GM21737 (cell line): ENCODE data around the gene CABLES1.
"Not testable (repeated sequence)": the region's sequence is repeated elsewhere in the genome, so short reads cannot be mapped to it uniquely, and the experiment has no call there.

Experiments used
- ATAC-seq: cut with Tn5 transposase; IDR thresholded peaks from one replicate; pipeline ENCODE4 v1.9.1; 2021; ENCODE audit warnings: mild to moderate bottlenecking, moderate library complexity; ENCODE audit not compliant: unreplicated experiment

CABLES1 gene

DNA sequence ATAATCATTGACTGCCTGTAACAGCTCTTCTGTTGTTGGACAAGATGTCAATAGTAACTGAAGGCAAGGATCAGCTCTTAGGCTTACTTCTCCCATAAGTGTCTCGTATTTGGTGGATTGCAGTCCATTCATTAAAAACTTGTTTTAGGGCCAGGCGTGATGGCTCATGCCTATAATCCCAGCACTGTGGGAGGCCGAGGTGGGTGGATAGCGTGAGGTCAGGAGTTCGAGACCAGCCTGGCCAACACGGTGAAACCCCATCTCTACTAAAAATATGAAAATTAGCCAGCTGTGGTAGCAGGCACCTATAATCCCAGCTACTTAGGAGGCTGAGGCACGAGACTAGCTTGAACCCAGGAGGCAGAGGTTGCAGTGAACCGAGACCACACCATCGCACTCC is 26.1 kb upstream of the CABLES1 start:
- not testable (repeated sequence) for ATAC-seq

DNA sequence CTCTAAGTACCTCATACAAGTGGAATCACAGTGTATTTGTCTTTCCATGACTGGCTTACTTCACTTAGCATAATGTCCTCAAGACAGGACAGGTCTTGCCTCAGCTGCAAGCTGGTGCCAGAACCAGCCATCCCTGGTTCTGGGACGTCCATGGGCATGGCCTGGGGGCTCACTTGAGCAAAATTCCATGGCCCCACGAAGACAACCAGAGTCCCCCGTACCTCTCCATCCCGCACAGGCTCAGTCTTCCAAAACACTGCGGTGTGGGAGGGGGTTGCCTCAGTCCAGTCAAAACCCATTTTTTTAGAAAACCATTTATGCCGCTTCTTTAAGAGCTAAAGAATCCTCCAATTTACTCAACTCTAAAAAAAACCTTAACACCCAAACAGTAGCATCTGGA is 21.7 kb upstream of the CABLES1 start:
- no peak for ATAC-seq

GRCh38 chr18:23114171-23114881 is 21.0 kb upstream of the CABLES1 start:
- ATAC-seq, result no peak

DNA sequence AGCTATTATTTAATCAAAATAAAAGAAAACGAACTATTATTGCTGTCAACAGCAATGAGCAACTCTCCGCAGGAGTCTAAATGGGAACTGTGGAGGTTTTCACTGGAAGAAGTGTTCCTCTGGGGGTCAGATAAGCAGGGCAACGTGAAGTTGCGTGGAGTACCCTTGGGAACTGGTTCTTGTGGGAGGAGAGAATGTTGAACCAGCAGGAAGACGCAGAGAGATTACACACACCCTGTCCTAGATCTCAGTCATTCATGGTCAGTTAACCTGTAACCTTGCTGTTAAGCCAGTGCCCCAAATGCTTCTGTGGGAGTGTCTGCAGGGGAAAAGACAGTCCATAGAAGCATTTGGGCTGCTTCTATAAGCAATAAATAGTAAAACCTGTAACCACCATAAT is 20.4 kb upstream of the CABLES1 start:
- ATAC-seq, result no peak

DNA sequence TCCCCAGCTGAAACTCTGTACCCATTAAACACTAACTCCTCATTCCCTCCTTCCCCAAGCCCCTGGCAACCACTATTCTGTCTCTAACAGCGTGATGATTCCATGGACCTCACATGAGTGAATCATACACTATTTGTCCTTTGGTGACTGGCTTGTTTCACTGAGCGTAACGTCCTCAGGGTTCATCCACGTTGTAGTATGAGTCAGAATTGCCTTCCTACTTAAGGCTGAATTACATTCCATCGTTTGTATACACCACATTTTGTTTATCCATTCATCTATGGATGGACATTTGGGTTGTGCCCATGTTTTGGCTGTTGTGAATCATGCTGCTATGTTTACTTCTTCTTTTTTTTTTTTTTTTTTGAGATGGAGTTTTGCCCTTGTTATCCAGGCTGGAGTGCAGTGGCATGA is 19.6 kb upstream of the CABLES1 start:
- ATAC-seq, result no peak

- no peak for ATAC-seq
Observed at GRCh38 chr18:23121133-23121532, 14.2 kb upstream of the CABLES1 start.

DNA sequence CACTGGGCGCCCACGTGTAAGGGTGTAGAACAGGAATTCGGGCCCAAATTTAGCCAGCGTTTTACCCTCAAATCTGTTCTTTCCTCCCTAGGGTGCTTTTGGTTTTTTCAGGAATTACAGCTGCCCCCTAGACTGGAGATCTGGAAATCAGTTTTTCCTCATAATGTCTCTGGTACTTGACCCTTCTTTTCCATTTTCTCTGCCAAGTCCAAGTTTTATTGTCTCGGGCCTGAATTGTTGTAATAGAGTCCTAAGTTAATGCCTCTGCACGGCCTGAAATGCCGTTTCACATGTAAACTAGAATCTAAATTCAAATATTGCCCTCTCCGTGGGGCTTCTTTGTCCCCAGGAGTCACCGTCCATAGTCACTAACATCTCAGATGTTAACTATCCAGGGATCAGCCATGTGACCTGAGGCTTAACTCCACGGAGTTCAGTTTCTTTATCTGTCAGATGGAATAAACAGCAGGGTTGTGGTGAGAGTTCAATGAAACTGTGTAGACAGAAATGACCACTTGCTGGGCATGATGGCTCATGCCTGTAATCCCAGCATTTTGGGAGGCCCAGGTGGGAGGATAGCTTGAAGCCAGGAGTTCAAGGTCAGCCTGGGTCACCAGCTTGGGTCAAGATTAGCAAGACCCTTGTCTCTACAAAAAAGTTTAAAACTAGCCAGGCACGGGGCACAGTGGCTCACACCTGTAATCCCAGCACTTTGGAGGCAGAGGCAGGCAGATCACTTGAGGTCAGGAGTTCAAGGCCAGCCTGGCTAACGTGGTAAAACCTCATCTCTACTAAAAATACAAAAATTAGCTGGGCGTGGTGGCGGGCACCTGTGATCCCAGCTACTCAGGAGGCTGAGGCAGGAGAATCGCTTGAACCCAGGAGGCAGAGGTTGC is 12.7 kb upstream of the CABLES1 start:
- ATAC-seq, result no peak

DNA sequence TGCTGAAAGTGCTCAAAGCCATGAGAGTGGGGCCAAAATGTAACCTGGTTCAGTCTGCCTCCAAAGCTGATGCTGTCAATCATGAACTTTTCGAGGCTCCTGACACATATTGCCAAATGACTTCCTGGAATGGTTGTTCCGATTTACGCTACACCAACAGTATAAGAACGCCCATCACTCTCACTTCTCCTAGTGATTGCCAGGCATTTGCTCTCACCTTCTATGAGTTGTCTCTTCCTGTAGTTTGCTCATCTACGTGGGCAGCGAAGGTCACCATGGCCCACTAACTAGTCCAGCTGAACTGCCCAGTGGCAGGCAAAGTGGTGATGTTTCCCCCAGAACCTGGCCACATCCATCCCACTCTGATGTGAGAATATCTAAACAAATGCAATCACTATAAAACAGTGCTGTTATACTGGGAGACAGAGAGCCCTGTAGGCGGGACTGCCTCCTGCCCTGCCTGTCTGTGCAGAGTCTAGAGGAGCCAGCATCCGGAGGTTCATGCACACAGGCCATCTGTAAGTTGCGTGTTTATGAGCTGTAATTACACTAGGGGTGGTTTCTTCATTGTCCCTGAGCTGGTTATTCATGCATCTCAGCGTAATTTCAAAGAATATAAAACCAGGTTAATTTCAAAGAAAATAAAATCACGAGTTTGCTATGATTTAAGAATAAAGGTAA is 8.8 kb upstream of the CABLES1 start:
- no peak for ATAC-seq

DNA sequence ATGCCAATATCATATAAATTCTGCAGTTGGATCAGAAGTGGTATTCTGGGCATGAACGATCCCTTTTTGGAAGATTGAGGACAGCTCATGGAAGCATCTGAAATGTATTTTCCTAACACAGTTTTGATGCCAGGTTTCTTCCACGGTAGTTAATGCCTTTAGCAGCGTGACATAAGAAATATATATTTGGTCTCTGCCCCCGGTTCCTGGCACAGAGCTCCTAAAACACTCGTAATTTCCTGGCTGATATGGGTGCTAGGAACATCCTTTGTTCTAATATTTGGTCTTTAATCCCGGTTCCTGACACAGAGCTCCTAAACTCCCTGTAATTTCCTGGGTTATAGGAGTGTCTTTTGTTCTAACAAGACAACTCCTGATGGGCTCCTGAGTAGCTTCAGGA is 8.2 kb upstream of the CABLES1 start:
- ATAC-seq, result no peak

GRCh38 chr18:23129355-23130002 is 5.8 kb upstream of the CABLES1 start:
- no peak for ATAC-seq

- no peak for ATAC-seq
Observed at GRCh38 chr18:23131693-23132319, 3.5 kb upstream of the CABLES1 start.

DNA sequence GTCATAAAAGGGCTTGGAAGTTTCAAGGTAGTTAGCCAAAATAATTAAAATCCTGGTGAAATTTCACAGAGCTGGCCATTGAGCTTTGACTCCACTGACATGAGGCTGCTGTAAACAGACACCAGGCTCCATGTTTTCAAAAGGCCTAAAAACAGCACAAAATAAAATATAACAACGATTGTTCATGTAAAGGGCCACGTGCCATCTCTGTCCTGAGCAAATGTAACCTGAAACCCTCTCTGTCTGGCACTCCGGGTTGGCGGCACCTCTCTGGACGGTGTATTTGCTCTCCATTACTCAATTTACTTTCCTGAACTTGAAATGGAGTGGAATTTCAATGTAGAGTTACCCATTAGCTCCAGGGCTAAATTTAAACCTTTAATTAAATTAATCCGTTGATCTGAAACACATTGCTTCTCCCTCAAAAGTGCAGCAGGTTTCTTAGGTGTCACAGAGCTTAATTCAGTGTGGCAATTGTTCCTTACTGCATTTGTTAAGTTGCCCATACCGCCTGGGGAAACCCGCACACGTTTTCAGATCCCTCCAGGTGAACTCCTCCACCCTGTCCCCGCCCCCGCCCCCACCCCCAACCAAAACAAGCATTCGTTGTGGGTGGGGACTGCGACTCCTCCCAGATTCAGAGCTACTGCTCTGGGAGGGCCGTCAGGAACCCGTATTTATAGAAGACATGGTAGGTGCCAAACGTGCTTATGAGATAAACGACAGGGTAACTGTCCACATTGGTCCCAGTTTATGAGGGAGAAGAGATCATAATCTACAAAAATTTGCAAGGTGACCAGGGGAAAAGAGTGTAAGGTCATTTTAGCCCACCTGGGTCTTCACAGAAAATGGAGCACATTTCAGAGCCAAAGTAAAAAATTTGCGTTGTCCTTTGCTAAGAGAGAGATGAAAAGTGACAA is 1.2 kb upstream of the CABLES1 start:
- ATAC-seq, result peak; percentile 41

- peak; percentile 32 for ATAC-seq
Observed at GRCh38 chr18:23135550-23136325, 453 bp downstream of the CABLES1 start.

DNA sequence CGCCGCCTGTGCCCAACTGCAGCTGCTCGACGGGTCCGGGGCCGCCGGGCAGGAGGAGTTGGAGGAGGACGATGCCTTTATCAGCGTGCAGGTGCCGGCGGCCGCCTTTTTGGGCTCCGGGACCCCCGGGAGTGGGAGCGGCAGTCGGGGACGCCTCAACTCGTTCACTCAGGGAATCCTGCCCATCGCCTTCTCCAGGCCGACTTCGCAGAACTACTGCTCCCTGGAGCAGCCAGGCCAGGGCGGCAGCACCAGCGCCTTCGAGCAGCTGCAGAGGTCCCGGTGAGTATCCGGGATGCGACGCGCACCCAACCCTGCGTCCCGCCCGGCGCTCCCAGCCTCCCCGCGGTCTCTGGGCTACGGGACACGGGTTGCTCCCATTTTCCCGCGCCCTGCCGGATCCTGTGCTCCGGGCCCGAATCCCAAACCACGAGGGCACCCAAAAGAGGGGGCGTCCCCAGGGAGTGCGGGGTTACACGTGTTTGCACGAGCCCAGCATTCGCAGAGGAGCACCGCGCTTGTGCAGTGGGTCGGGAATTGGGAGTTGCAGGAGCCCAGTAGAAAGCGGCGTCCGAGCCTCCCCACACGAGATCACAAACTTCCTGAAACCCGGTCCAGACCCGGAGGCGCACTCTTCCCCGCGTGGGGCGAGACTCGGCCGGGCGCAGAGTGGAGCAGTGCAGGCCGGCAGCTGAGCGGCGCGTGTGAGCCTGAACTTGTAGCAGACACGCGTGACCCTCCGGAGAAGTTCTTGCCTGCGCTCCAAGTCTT is 1.2 kb downstream of the CABLES1 start:
- ATAC-seq, result no peak

- no peak for ATAC-seq
Observed at GRCh38 chr18:23137097-23137635, 1.9 kb downstream of the CABLES1 start.

DNA sequence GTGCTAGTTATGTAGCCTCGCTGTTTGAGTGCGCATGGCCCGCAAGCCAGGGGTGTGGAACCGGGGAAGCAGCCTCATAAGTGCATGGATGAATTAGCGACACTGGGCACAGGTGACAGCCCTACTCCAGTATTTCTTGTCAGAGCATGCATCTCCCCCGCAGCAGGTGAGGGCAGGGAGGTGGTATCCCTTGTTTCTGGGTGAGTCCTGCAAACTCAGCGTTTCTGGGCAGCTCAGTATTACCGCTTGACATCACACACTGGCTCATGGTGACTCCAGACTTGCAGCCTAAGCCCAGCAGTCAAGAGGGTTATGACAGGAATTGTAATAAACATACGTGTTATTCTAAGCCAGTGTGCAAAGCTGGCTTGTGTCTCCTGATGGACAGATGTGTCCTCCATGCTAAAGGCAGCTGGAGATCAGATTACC is 2.5 kb downstream of the CABLES1 start:
- ATAC-seq, result no peak

- ATAC-seq, result no peak
Observed at GRCh38 chr18:23138471-23138870, 3.2 kb downstream of the CABLES1 start.
